Activated gamma-delta T cell treated with anti-CD3 and anti-CD28 coated beads, Interleukin-2, amount 50 U/mL, for 16 hours (primary cell): ENCODE measurements around the gene TUBB4A.

Experiments
- DNase-seq: peaks from one replicate; pipeline ENCODE4 v3.0.0-alpha.2; 2020; ENCODE audit warnings: low read depth

TUBB4A gene

GRCh38 chr19:6466526-6467248 lies 35.4 kb downstream of the TUBB4A start:
- no peak for DNase-seq

GRCh38 chr19:6465663-6466062 lies 36.4 kb downstream of the TUBB4A start:
- DNase-seq = no peak

- DNase-seq = no peak
These were observed 37.1 kb downstream of the TUBB4A start for GRCh38 chr19:6465006-6465405.

- no peak for DNase-seq
These were observed 37.8 kb downstream of the TUBB4A start, which contains the start of gene CRB3 for GRCh38 chr19:6464070-6464873. Gene CRB3, plus strand, starts transcription at chr19:6464271. Its CDS starts 431 bp downstream, at chr19:6464702.

- DNase-seq = peak; percentile 91
These were observed 41.8 kb downstream of the TUBB4A start for GRCh38 chr19:6460099-6460884.

GRCh38 chr19:6459262-6460098 lies 42.6 kb downstream of the TUBB4A start, which contains the start of gene SLC25A23:
Gene SLC25A23, minus strand, starts transcription at chr19:6459792. Its CDS starts 164 bp downstream, at chr19:6459628.
- DNase-seq = no peak

GRCh38 chr19:6458695-6459261 lies 43.3 kb downstream of the TUBB4A start:
- DNase-seq = no peak

GRCh38 chr19:6457958-6458694 lies 44.0 kb downstream of the TUBB4A start:
- DNase-seq = no peak

GRCh38 chr19:6455924-6456323 lies 46.2 kb downstream of the TUBB4A start:
- DNase-seq = no peak

GRCh38 chr19:6453951-6454565 lies 48.1 kb downstream of the TUBB4A start:
- no peak for DNase-seq

- DNase-seq = no peak
These were observed 49.2 kb downstream of the TUBB4A start for GRCh38 chr19:6452899-6453298.

GRCh38 chr19:6452223-6452614 lies 49.9 kb downstream of the TUBB4A start:
- no peak for DNase-seq

- DNase-seq = no peak
These were observed 50.4 kb downstream of the TUBB4A start for GRCh38 chr19:6451583-6452222.

GRCh38 chr19:6450166-6450565 lies 51.9 kb downstream of the TUBB4A start:
- no peak for DNase-seq

- no peak for DNase-seq
These were observed 54.1 kb downstream of the TUBB4A start for GRCh38 chr19:6448045-6448444.

GRCh38 chr19:6446452-6446851 lies 55.7 kb downstream of the TUBB4A start:
- no peak for DNase-seq
